Suppressor macrophage treated with lipopolysaccharide for 4 hours (primary cell): ENCODE measurements around the gene CS.

ENCODE experiments used
- DNase-seq: peaks from one replicate; pipeline ENCODE4 v3.0.0-alpha.2; 2020

Gene CS

DNA sequence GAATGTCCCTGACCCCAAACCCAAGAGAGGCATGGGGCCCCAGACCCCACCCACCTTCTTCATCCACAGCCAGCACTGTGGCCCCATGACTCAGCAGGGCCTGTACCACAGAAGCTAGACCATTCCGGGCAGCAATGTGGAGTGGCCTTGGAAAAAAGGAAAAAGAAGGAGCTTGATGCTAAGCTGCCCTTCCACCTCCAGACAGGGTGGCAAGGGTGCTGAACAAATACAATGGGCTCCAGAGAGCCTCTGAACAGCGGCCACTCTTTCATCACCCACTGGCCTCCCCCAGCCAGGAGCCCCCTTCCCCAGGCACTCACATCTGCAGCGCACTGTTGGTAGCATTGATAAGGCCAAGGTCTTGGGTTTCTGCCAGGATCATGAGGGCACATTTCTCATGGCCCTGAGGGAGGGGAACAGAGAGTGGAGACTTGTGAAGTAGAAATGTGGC, 56.4 kb downstream of the CS start:
- DNase-seq = no peak

DNA sequence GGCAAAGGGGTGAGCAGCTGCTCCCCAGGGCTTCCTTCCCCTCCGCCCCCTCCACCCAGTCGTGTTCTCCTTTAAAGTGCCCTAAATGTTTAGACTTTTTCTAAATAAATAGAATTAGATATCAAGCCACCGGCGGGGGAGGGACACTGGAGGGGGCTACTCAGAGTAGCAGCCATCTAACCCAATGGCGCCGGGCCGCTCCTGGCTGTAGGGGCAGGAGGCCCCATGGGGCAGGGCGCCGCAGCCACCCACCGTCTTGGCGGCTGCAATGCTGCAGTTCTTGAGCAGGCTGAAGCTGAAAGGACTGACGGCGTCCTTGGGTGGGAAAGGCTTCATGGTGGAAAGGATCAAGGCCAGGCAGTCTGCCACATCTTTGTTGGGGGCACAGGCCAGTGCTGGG, 57.1 kb downstream of the CS start:
- DNase-seq = no peak

DNA sequence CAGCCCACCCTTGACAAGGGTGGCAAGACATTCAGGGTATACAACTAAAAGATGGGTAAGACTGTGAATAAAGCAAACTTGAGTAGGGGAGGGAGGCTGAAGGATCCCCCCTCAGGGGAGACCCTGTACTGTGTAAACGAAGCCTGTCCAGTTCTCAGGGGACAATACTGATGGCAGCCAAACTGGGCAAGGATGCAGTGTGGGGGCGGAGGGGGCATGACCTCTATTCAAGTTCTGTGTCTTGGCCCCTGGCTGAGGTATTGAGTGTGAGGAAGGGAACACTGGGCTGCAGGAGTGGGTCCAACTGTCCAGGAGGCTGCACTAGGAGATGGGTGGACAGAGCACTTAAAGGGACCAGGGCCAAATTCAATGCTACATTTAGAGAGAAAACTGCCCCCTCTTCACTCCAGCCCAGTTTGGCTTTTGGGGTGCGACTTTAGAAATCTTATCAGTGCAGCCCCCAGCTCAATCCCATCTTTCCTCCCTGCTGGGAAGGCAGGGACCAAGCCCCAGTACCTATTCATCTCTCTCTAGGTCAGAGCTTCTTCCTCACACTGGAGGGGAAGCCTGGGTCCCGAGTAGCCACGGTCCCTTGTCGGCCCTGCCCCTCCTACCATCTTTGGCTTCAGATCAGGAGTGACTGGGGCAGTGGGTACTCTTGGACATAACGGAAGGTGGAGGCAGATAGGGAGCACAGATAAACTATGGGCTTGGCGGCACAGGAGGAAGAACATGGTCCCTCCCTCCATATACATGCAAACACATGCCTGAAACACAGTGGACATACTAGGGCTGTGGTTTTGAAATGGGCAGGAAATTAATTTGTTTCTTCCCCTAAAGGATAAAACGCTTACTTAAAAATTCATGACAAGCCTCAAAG, 58.5 kb downstream of the CS start:
- DNase-seq = no peak

DNA sequence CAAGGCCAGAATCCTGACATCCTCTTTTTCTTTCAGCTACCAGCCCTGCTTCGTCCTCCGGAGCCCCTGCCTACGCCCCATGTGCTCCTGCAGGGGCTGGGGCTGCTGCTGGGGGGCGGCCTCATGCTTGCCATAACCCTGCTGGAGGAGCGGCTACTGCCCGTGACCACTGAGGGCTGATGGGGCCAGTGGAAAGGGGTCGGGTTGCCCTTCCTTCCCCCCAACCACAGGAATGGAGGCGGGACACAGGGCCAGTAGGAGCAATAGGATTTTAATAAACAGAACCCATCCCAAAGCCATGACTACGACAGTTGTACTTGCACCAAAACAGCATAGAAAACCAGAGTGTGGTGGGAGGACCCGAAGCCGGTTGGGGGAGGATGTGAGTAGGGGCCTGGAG, 62.6 kb downstream of the CS start:
- DNase-seq = no peak

DNA sequence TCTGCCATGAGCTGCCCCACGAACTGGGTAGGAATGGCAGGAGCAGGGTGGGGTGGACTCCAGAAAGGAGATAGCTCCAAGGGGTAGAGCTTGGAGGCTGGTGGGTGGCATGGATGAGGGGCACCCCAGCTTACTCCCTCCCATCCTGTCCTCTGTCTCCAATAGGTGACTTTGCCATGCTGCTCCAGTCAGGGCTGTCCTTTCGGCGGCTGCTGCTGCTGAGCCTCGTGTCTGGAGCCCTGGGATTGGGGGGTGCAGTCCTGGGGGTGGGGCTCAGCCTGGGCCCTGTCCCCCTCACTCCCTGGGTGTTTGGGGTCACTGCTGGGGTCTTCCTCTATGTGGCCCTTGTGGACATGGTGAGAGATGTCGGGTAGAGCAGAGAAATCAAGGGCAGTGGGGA, 63.1 kb downstream of the CS start:
- no peak for DNase-seq

DNA sequence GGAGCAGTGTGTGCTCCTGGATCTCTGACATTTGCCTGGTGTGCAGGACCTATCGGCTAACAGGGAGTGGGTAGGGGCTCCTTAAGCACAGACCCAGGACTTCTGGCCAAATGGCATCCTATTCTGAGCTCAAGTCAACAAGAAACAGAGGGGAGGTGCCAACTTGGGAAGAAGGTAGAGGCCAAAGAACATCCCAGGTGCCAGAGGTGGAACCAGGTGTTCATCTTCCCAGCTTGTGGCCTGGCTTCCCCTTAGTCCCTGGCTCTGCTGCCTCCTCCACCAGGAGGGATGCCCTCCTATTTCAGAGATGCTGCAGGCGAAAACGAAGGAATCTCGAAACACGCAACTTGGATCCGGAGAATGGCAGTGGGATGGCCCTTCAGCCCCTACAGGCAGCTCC, 64.0 kb downstream of the CS start:
- DNase-seq = no peak

DNA sequence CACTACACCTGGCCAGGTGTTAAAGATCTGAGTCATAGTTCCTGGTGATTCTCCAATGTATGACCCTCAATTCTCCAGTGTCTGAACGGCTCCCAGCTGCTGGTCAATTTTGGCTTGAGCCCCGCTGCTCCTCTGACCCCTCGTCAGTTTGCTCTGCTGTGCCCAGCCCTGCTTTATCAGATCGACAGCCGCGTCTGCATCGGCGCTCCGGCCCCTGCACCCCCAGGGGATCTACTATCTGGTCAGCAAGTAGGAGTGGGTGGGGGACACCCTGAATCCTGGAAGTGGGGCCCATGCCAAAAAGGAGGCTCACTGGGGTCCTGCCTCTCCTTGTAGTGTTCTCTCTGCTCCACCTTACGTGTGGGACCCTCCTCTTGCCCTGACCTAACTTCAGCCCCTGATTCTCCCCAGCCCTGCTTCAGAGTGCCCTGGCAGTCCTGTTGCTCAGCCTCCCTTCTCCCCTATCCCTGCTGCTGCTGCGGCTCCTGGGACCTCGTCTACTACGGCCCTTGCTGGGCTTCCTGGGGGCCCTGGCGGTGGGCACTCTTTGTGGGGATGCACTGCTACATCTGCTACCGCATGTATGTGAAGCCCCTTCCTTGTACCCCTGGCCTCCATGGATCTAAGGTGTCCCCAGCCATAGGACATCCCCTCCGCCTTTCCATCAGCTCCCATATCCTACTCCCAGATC, 65.2 kb downstream of the CS start:
- no peak for DNase-seq

DNA sequence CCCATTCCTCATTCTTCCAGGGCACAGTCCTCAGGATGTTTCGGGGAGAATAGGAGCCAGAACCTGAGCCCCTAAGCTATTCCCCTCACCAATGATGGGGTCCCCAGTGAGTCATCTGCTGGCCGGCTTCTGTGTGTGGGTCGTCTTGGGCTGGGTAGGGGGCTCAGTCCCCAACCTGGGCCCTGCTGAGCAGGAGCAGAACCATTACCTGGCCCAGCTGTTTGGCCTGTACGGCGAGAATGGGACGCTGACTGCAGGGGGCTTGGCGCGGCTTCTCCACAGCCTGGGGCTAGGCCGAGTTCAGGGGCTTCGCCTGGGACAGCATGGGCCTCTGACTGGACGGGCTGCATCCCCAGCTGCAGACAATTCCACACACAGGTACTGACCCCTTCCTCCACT, 68.9 kb downstream of the CS start:
- DNase-seq = no peak

DNA sequence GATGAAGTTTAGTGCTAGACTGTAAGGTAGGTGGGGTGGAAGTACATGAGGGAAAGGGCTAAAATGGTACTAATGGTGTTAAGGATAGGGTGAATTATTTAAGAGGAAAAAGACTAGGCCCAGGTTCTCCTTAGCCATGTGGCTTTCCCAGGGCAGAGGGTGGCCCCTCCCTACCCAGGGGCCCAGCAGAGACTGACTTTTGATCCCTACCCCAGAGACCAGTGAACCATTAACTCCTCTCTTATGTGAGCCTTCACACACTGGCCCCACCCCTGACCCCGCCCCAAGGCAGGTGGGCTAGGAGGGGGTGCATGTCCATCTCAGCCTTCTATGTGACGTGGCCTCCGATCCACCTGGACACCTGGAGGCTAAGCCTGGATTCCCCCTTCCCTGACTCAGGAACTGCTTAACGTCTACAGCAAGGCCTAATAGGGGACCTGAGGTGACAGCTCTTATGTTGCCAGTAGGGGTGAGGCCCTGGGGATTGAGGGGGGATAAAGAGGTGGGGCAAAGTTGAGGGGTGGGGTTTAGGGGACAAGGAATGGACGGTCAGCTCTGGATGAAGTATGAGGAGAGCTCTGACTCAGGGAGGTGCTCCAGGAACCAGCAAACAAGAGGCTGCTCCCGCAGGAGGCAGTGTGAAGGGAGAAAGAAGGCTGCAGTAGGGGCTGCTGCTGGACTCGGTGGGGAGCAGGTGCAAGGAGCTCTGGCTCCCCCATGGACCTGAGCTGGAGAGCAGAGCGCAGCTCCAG, 69.5 kb downstream of the CS start:
- no peak for DNase-seq

DNA sequence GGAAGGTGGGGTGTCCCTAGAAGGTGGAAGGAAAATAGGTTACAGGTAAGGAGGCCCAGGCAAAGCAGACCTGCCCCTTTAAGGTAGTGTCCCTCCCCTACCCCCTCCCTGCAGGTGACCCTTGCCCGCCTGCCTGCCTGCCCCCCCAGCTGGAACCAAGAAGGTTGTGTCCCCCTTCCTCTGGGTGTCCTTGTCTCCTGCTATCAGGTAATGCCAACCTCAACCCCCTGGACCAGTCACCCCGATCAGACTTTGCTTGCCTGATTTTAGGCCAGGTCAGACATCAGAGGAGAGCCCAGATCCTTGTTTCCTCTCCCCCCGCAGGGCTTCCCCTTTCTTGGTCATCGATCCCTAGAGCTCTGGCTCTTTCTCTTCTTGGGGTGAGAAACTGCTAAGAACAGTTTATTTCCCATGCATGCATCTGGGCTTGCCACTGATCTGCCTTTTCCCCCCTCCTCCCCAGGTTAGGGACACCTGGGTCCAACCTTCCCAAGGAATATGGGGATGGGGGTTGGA, 70.2 kb downstream of the CS start, which contains the start of gene SLC39A5:
Gene SLC39A5 (plus strand): TSS at position 136 of the 516 bp plus-strand sequence. CDS start 1,224 bp downstream, outside the sequence.
- no peak for DNase-seq

DNA sequence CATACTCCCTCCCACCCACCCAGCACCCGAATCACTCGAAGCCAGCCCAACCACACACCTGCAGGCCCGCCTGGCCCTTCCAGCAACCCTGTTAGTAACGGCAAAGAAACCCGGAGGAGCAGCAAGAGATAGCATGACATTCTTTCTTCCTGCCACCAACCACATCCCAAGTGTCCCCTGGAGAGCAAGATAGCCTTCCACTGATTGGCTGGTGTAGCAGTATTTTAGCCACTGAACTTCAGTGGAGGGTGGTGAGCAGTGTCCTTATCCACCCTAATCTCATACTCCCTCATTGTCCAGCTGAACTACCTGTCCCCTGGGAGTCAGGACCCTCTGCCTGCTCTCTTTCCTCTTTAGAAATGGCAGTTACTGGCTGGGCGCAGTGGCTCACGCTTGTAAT, 71.0 kb downstream of the CS start:
- DNase-seq = no peak

DNA sequence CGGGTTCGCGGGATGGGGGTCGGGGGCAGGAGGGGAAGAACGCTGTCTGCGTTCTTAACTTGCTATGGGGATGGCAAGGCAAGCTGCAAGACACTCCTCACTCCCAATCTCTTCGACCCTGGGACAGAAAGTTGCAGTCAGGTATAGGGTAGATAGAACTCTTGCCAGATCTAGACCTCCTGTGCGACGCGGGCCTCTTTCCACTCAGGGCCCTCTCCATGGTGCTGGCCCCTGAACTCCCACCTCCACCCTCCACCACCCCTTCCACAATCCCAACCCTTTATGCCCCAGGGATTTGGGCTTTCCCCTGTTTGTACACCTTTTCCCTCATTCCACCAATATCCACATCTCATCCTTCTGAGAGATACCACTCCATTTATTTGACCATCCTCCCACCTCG, 75.2 kb downstream of the CS start:
- no peak for DNase-seq

DNA sequence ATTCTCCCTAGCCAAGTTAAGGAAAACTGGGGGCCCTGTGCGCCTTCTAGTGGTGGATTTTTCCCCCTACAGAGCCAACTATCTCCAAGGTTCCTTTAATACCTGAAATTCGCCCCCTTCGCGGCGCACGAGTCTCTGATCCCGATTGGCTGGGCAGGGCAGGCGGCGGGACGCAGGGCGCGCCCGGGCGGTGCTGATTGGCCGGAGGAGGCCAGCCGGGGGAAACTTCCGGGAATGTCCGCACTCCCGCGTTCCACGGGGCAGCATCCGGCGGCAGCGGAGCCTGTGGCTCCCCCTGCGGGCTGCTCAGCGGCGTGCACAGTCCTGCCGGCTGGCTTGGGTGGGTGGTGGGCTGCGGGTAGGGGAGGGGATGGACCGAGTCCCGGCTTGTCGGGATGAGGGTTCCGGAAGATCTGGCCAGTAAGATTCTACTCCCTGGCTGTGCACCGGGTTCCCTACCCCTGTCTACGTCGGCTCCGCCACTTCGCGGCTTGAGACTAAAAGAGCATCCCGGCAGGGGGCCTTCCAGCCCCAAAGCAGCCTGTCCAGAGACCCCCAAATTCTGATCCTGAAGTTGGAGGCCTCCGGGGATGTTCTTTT, 75.9 kb downstream of the CS start, which contains the start of gene NABP2:
Gene NABP2 (plus strand): TSS at position 241 of the 600 bp plus-strand sequence. CDS start 515 bp downstream, outside the sequence.
- DNase-seq = peak; percentile 99

DNA sequence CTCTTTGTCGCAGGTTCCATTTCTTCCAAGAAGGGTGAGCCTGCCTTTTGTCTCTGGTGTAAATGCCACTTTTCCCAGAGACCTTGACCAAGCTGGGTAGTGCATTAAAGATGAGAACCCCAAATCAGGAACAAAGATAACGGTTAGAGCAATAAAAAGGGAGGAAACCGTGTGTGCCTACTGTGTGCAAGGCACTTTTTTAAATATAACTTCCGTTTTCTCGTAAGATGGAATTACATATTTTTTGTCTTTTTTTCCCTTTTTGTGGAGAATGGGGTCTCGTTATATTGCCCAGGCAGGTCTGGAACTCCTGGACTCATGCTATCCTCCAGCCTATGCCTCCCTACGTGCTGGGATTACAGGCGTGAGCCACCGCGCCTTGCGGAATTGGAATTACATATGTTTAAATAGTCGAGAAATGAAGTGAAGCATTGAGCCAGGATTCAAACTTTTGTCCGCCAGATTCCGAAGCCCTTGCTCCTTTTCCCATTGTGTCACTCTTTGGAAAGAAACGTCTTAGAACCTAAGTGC, 76.5 kb downstream of the CS start:
- no peak for DNase-seq

DNA sequence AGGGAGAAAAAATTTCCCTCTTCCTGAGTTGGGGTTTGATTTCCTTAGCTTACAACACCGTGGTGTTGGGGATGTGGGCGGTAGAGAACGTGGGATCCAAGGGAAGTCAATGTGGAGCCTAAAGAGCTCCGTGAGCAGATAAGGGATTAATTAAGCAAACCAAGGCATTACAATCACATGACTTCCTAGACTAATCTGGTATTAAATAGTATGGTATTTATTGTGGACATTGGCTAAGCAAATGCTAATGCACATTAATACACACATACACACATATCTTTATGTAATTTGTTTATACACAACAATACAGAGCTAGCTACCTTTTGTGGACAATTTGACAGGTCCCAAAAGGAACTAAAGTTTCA, 77.6 kb downstream of the CS start:
- no peak for DNase-seq

DNA sequence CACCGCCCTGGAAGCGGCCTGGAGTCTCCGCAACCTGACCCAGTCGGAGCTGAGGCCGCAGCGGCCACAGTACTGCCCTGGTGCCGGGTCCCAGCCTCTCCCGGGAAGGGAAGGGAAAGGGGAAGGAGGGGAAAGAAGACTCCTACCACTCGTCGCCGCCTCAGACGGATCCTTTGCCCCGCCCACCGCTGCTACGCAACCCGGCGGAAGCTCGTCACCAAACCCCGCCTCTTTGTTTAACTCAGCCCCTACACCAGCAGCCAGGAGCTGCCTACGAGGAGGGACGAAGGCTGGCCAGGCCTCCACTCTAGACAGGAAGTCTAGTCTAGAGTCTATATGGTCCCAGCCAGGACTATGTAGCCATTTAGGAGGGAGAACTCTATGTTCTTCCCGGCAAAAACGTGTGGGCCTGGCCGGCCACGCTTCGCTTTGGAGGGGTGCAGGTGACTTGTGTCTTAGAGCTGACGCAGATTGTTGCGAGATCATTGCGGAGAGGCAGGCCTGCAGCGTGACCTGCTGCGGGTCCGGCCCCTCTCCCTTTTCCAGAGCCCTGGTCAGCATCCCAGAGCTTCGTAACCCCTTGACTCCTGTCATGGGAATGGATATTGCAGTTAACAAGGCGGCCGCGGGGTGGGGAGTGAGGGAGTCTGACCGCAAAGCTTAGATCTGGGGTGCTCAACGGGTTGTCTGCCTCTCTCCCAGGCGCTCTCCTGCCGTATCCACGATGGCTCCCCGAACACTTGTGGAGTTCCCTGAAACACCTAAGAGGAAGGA, 78.2 kb downstream of the CS start, which contains the start of gene RNF41:
Gene RNF41 (minus strand): TSS at position 166 of the 774 bp plus-strand sequence. CDS start 7,875 bp downstream, outside the sequence.
- peak; percentile 97 for DNase-seq
